K562 (cell line): ENCODE measurements around the gene PEBP1. TPM values are rescaled to one million over a fixed set of nuclear protein-coding genes. Genes with fewer than 3 reads are reported as not detected.

Source experiments
- ATAC-seq: fragments of 200-7000 bp; cut with Tn5 transposase; 3 replicates; pipeline ENCODE4 v1.9.1; 2020; ENCODE audit warnings: moderate library complexity
- BruUV-seq: library from RNA; stranded (reverse); fragments of 400-500 nt; replicated peaks from 2 replicates; lab custom pipeline; 2021; lab: Mats Ljungman, UMichigan
- CTCF ChIA-PET: fragments of 300-600 bp; formaldehyde crosslinking; extraction: SDS; loops from one replicate; lab custom pipeline; 2021; ENCODE audit warnings: low intra/inter-chr PET ratio; lab: Yijun Ruan, JAX
- POLR2A ChIA-PET: fragments of 300-600, 350-650 bp; sonication (Branson Sonifier 250); formaldehyde crosslinking; extraction: SDS; loops from one replicate; lab custom pipeline; 2021; ENCODE audit warnings: antibody characterized with exemption, inconsistent platforms; lab: Yijun Ruan, JAX
- DNase-seq, 4 experiments: peaks; one replicate each; pipeline versions ENCODE4 v3.0.0 to v3.0.0-alpha.2; 2011 to 2018; ENCODE audit warnings: low spot score in 3 of 4, mixed read lengths in 3 of 4; ENCODE audit errors: extremely low read depth in 1 of 4
- FAIRE-seq: peaks from 2 replicates; lab custom pipeline; 2011; peaks lifted over from hg19 to GRCh38; lab: Jason Lieb, UNC
- H2AFZ ChIP-seq: 2 replicates; pipeline ENCODE4 v1.6.0; 2011; ENCODE audit warnings: low read depth, low read length, control low read depth, inconsistent platforms
- H3K27ac ChIP-seq: fragments of 200-600 bp; 3 replicates; pipeline ENCODE4 v1.8.0; 2011; ENCODE audit warnings: low read depth, mild to moderate bottlenecking, control low read depth, inconsistent platforms, low read length, moderate library complexity, mixed read lengths; ENCODE audit errors: extremely low read depth
- H3K27me3 ChIP-seq, 2 experiments: fragments of 300-600 bp in 1 of 2; 2 replicates in 1 of 2; 3 replicates in 1 of 2; pipeline versions ENCODE4 v1.6.0 to v1.8.0; 2011; ENCODE audit warnings: inconsistent platforms in 2 of 2, low read length in 2 of 2, mild to moderate bottlenecking in 1 of 2, mixed read lengths in 1 of 2, moderate library complexity in 1 of 2; ENCODE audit not compliant: control insufficient read depth in 2 of 2, insufficient read depth in 2 of 2
- H3K36me3 ChIP-seq: fragments of 300-600 bp; 3 replicates; pipeline ENCODE4 v1.8.0; 2011; ENCODE audit warnings: mild to moderate bottlenecking, low read length, inconsistent platforms; ENCODE audit not compliant: control insufficient read depth, insufficient read depth
- H3K4me1 ChIP-seq, 2 experiments: fragments of 200-600 bp in 1 of 2; replicated peaks in 1 of 2; 2 replicates in 1 of 2; 3 replicates in 1 of 2; pipeline versions ENCODE4 v1.5.1 to v1.8.0; 2011; ENCODE audit warnings: inconsistent platforms in 2 of 2, low read length in 2 of 2, mild to moderate bottlenecking in 1 of 2, mixed read lengths in 1 of 2, moderate library complexity in 1 of 2; ENCODE audit not compliant: control insufficient read depth in 2 of 2, insufficient read depth in 2 of 2
- H3K4me2 ChIP-seq: 2 replicates; pipeline ENCODE4 v1.6.1; 2011; ENCODE audit warnings: low read length, control low read depth, inconsistent platforms, mixed read lengths; ENCODE audit not compliant: insufficient read depth
- H3K4me3 ChIP-seq: fragments of 200-600 bp; sonication (generic), shearing (Covaris generic); 2 replicates; pipeline ENCODE4 v1.5.1; 2016; ENCODE audit warnings: control low read depth, inconsistent platforms
- H3K79me2 ChIP-seq: fragments of 200-600 bp; 3 replicates; pipeline ENCODE4 v1.8.0; 2011; ENCODE audit warnings: low read length, inconsistent platforms; ENCODE audit not compliant: control insufficient read depth, insufficient read depth
- H3K9ac ChIP-seq, 2 experiments: 2 replicates each; pipeline versions ENCODE4 v1.6.0 to v1.6.1; 2011; ENCODE audit warnings: low read depth in 2 of 2, low read length in 2 of 2, control low read depth in 1 of 2, inconsistent platforms in 1 of 2, mild to moderate bottlenecking in 1 of 2, mixed read lengths in 1 of 2; ENCODE audit not compliant: insufficient read depth in 1 of 2
- H3K9me1 ChIP-seq: one replicate; pipeline ENCODE4 v1.6.0; 2011; ENCODE audit warnings: inconsistent platforms, mild to moderate bottlenecking, low read length, moderate library complexity; ENCODE audit not compliant: control insufficient read depth, insufficient read depth
- H3K9me3 ChIP-seq: replicated peaks from 2 replicates; pipeline ENCODE4 v1.5.1; 2011; ENCODE audit warnings: low read depth, low read length, inconsistent platforms; ENCODE audit not compliant: control insufficient read depth, insufficient read depth
- H4K20me1 ChIP-seq: replicated peaks from 2 replicates; pipeline ENCODE4 v1.6.1; 2011; ENCODE audit warnings: low read length, inconsistent platforms, mixed read lengths; ENCODE audit not compliant: control insufficient read depth, insufficient read depth
- ARID1B ChIP-seq: fragments of 450-650 bp; IDR thresholded peaks from 2 replicates; pipeline ENCODE4 v1.6.1; 2016; ENCODE audit warnings: antibody characterized with exemption, mild to moderate bottlenecking, inconsistent platforms
- NCOA2 ChIP-seq, 2 experiments: fragments of 450-650 bp; IDR thresholded peaks; 2 replicates each; pipeline ENCODE4 v1.6.1; 2018; ENCODE audit warnings: mild to moderate bottlenecking in 2 of 2, moderate library complexity in 1 of 2; ENCODE audit not compliant: partially characterized antibody in 2 of 2
- SIN3A ChIP-seq, 2 experiments: fragments of 150-350 bp in 1 of 2; IDR thresholded peaks; 2 replicates each; pipeline ENCODE4 v1.6.1; 2011 to 2016; ENCODE audit warnings: borderline replicate concordance in 2 of 2, low read depth in 2 of 2, low read length in 2 of 2, mild to moderate bottlenecking in 2 of 2, moderate library complexity in 2 of 2; ENCODE audit not compliant: control insufficient read depth in 1 of 2
- WGBS: fragments of 100-300 bp; shearing (Covaris generic); methylation state at CpG from one replicate; pipeline ENCODE4 v1.1.6; 2016; ENCODE audit warnings: low coverage, mixed read lengths; ENCODE audit not compliant: insufficient coverage; ENCODE audit errors: missing lambda C conversion rate; 5-methylcytosine and 5-hydroxymethylcytosine counted together
- in situ Hi-C: fragments of 300-500 bp; cut with MboI; formaldehyde crosslinking; loops from 4 replicates; pipeline ENCODE4 v1.15.0; 2018; ENCODE audit warnings: inconsistent platforms, mixed read lengths
- intact Hi-C: fragments of 100-400 bp; cut with micrococcal nuclease; formaldehyde crosslinking; loops from 2 replicates; pipeline ENCODE4 v1.14.2; 2022
- polyA plus RNA-seq, 8 experiments: library from polyadenylated mRNA; depleted of rRNA in 4 of 8; stranded (reverse) in 5 of 8; unstranded in 3 of 8; fragments of >200 nt; fragmentation: Nextera tagmentation in 2 of 8; fragmentation: Illumina TruSeq in 1 of 8; extraction: Ambion mirVana in 2 of 8; extraction: Trizol in 1 of 8; gene quantifications; 2 replicates each; pipeline versions ENCODE4 v1.2.1 to v1.2.3, GENCODE V29; 2011 to 2014; ENCODE audit warnings: inconsistent platforms in 1 of 8, missing spikeins in 1 of 8
- total RNA-seq, 7 experiments: library from RNA; depleted of rRNA in 6 of 7; stranded (reverse); fragments of >200 nt in 6 of 7; fragmentation: Illumina TruSeq in 2 of 7; extraction: Trizol in 2 of 7; gene quantifications; 2 replicates each; pipeline versions ENCODE4 v1.2.1 to v1.2.3, GENCODE V29; 2011 to 2021; ENCODE audit warnings: low replicate concordance in 1 of 7
- TF ChIP-seq, protein P1 (sequence below): fragments of 450-650 bp; IDR thresholded peaks from 2 replicates; pipeline ENCODE4 v1.6.1; 2016
- TF ChIP-seq, protein P2 (sequence below): fragments of 450-650 bp; IDR thresholded peaks from 2 replicates; pipeline ENCODE4 v1.6.1; 2016; ENCODE audit warnings: mild to moderate bottlenecking

Gene PEBP1
- total and polyA plus RNA-seq, 9 of the 15 experiments (the other 6 are each of a cell fraction or from before 2014, with no cell fraction given), result 77.3 to 207 (median 153) TPM

DNA sequence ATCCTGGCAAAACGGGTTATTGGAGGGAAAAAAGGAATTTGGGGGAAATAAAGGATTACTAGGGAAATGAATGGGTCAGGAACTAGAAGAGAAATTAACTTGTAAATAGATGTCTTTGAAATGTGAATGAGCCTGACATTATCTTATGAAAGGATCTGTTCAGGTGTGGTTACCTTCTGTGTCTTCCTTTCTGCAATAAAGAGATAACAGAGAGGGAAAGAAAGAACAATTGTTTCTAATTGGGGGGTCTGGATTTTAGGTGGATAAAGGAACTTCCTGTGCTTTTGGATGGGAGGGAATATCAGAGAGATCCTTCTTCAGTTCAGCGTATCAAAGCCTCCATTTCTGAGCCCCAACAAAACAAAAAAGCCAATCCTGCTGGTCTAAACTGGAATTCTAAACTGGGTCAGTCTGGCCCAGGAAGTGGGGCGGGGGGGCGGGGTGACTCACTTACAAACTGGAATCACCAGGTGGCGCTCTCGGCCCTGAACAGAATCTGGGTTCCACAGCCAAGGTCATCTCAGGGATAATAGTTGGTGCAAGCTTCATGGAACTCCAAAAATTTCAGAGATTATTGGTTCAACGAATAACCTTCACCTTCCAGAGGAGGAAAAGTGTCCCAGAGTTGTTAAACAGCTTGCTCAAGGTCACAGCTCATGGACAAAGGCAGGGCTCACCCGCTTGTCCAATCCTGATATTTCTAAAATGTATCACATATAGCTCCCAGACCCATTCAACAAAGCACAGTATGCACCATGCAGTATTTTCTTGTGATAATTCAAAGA, 15.2 kb upstream of the PEBP1 start:
- TSS peak; percentile 84 for BruUV-seq
- peaks cover 4 to 14% of the 10 kb centered on the region in 2 experiments; a peak in 4 of 5 replicates for H3K4me1 ChIP-seq
- in situ Hi-C loops, result loop anchor here (5.0 kb wide), 1 partner anchor 257 kb away; the partner anchor contains the start of gene SUDS3
- TF ChIP-seq, protein P1, sequence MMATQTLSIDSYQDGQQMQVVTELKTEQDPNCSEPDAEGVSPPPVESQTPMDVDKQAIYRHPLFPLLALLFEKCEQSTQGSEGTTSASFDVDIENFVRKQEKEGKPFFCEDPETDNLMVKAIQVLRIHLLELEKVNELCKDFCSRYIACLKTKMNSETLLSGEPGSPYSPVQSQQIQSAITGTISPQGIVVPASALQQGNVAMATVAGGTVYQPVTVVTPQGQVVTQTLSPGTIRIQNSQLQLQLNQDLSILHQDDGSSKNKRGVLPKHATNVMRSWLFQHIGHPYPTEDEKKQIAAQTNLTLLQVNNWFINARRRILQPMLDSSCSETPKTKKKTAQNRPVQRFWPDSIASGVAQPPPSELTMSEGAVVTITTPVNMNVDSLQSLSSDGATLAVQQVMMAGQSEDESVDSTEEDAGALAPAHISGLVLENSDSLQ, result no peak
- TF ChIP-seq NCOA2 (IDR thresholded peaks at IDR 0.05; ENCODE audit: partially characterized antibody in 2 of 2) (peak in 1 of 2 experiments; percentile 16), ARID1B (peak; percentile 60; the same call in 1 of the 2 replicates), SIN3A (IDR thresholded peaks at IDR 0.05; ENCODE audit: borderline replicate concordance in 2 of 2, control insufficient read depth in 1 of 2, low read depth in 2 of 2, low read length in 2 of 2) (no peak)
- TF ChIP-seq, protein P2, sequence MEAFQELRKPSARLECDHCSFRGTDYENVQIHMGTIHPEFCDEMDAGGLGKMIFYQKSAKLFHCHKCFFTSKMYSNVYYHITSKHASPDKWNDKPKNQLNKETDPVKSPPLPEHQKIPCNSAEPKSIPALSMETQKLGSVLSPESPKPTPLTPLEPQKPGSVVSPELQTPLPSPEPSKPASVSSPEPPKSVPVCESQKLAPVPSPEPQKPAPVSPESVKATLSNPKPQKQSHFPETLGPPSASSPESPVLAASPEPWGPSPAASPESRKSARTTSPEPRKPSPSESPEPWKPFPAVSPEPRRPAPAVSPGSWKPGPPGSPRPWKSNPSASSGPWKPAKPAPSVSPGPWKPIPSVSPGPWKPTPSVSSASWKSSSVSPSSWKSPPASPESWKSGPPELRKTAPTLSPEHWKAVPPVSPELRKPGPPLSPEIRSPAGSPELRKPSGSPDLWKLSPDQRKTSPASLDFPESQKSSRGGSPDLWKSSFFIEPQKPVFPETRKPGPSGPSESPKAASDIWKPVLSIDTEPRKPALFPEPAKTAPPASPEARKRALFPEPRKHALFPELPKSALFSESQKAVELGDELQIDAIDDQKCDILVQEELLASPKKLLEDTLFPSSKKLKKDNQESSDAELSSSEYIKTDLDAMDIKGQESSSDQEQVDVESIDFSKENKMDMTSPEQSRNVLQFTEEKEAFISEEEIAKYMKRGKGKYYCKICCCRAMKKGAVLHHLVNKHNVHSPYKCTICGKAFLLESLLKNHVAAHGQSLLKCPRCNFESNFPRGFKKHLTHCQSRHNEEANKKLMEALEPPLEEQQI, result no peak

More for the DNA sequence above, 15.2 kb upstream of the PEBP1 start:
- ATAC-seq, result peak; percentile 92
- Histone ChIP-seq H3K27ac (peak overlapping the region; percentile 81), H3K4me2 (peak overlapping the region; percentile 51), H3K36me3 (no peaks in the 10 kb centered on the region; the same call in 2 of the 3 replicates), H4K20me1 (no peaks in the 10 kb centered on the region), H3K9me3 (no peaks in the 10 kb centered on the region), H3K9me1 (no peaks in the 10 kb centered on the region), H3K79me2 (no peaks in the 10 kb centered on the region), H2AFZ (peak overlapping the region; percentile 95), H3K9ac (peak overlapping the region in 1 of 2 experiments; percentile 67; a peak in 2 of 4 replicates), H3K4me3 (no peak overlapping the region), H3K27me3 (no peaks in the 10 kb centered on the region)
- POLR2A ChIA-PET, result interaction anchor here (1.2 to 2.9 kb wide), 3 partner anchors 15 to 255 kb away, joined by 6 to 14 read pairs (median 10); partner anchors contain the start of genes PEBP1 and SUDS3
- intact Hi-C loops, result loop anchor here (1.0 to 5.0 kb wide), 2 partner anchors 62 to 256 kb away; partner anchors contain the start of gene SUDS3
- peak; percentile 88 to 93 (median 90) for DNase-seq
- CTCF ChIA-PET, result interaction anchor here (0.9 to 3.0 kb wide), 2 partner anchors 255 to 257 kb away, joined by 4 to 31 read pairs; partner anchors contain the start of gene SUDS3
- FAIRE-seq, result peak; percentile 82
- 19% methylated on average over 8 of the region's 8 CpGs for WGBS
